SK-N-SH (cell line): ENCODE results near the gene HEATR3. TPM values are rescaled to one million over a fixed set of nuclear protein-coding genes. Genes with fewer than 3 reads are reported as not detected.
A peak's percentile ranks its signal among the peaks of the same experiment; 100 is the strongest.

Source experiments
- CTCF ChIA-PET: fragments of 300-600, 350-600 bp; formaldehyde crosslinking; extraction: SDS; loops from one replicate; lab custom pipeline; 2021; lab: Yijun Ruan, JAX
- POLR2A ChIA-PET: fragments of 350-600 bp; sonication (Branson Sonifier 250); formaldehyde crosslinking; extraction: SDS; loops from one replicate; lab custom pipeline; 2020; ENCODE audit warnings: antibody characterized with exemption, inconsistent platforms; lab: Yijun Ruan, JAX
- DNase-seq: peaks from one replicate; pipeline ENCODE4 v3.0.0; 2012
- H2AFZ ChIP-seq: fragments of 200-600 bp; sonication (generic); 2 replicates; pipeline ENCODE4 v1.8.1; 2016; ENCODE audit warnings: antibody characterized with exemption, mild to moderate bottlenecking, low read depth
- H3F3A ChIP-seq: fragments of 200-600 bp; sonication (generic); replicated peaks from 2 replicates; pipeline ENCODE3; 2016; ENCODE audit warnings: antibody characterized with exemption, mild to moderate bottlenecking; ENCODE audit not compliant: insufficient read depth
- H3K27ac ChIP-seq, 2 experiments: fragments of 200-500 bp in 1 of 2; fragments of 200-600 bp in 1 of 2; sonication (Bioruptor generic) in 1 of 2; sonication (generic), shearing (Covaris generic) in 1 of 2; 2 replicates each; pipeline versions ENCODE4 v1.5.1 to v1.6.1; 2014 to 2016; ENCODE audit warnings: low read depth in 2 of 2, inconsistent platforms in 1 of 2, low read length in 1 of 2, mild to moderate bottlenecking in 1 of 2, mixed read lengths in 1 of 2
- H3K27me3 ChIP-seq: fragments of 200-600 bp; sonication (generic), shearing (Covaris generic); 2 replicates; pipeline ENCODE4 v1.6.1; 2016; ENCODE audit warnings: mixed run types; ENCODE audit not compliant: insufficient read depth
- H3K36me3 ChIP-seq, 2 experiments: fragments of 200-500 bp in 1 of 2; fragments of 200-600 bp in 1 of 2; sonication (Bioruptor generic) in 1 of 2; sonication (generic) in 1 of 2; replicated peaks in 1 of 2; 2 replicates each; pipeline versions ENCODE3 to v1.5.1; 2014 to 2016; ENCODE audit warnings: low read length in 1 of 2, mild to moderate bottlenecking in 1 of 2; ENCODE audit not compliant: insufficient read depth in 2 of 2, control insufficient read depth in 1 of 2
- H3K4me1 ChIP-seq, 2 experiments: fragments of 200-500 bp in 1 of 2; fragments of 200-600 bp in 1 of 2; sonication (Bioruptor generic) in 1 of 2; sonication (generic), shearing (Covaris generic) in 1 of 2; 2 replicates each; pipeline versions ENCODE4 v1.5.1 to v1.6.1; 2014 to 2016; ENCODE audit warnings: low read depth in 1 of 2, low read length in 1 of 2, mixed run types in 1 of 2; ENCODE audit not compliant: insufficient read depth in 2 of 2, control insufficient read depth in 1 of 2
- H3K4me2 ChIP-seq: fragments of 200-600 bp; sonication (generic), shearing (Covaris generic); 2 replicates; pipeline ENCODE4 v1.6.1; 2017; ENCODE audit warnings: mixed run types
- H3K4me3 ChIP-seq, 2 experiments: fragments of 200-500 bp in 1 of 2; fragments of 200-600 bp in 1 of 2; sonication (Bioruptor generic) in 1 of 2; sonication (generic), shearing (Covaris generic) in 1 of 2; 2 replicates each; pipeline versions ENCODE4 v1.5.1 to v1.8.1; 2014 to 2016; ENCODE audit warnings: low read depth in 2 of 2, inconsistent platforms in 1 of 2, low read length in 1 of 2, mild to moderate bottlenecking in 1 of 2, mixed read lengths in 1 of 2, moderate library complexity in 1 of 2
- H3K79me2 ChIP-seq: fragments of 200-600 bp; sonication (generic); 2 replicates; pipeline ENCODE4 v1.8.1; 2017; ENCODE audit warnings: mild to moderate bottlenecking; ENCODE audit not compliant: insufficient read depth
- H3K9ac ChIP-seq: fragments of 200-600 bp; sonication (generic); 2 replicates; pipeline ENCODE4 v1.6.1; 2017; ENCODE audit warnings: mixed run types
- H3K9me2 ChIP-seq: fragments of 200-600 bp; sonication (generic); 2 replicates; pipeline ENCODE4 v1.6.1; 2017; ENCODE audit warnings: mixed run types
- H3K9me3 ChIP-seq: fragments of 200-600 bp; sonication (generic); 2 replicates; pipeline ENCODE4 v1.6.1; 2017; ENCODE audit warnings: mixed run types, mild to moderate bottlenecking, moderate library complexity
- H4K20me1 ChIP-seq: fragments of 200-600 bp; sonication (generic); 2 replicates; pipeline ENCODE4 v1.6.1; 2017; ENCODE audit warnings: mild to moderate bottlenecking, mixed run types; ENCODE audit not compliant: insufficient read depth
- CHD2 ChIP-seq: fragments of 150-350 bp; IDR thresholded peaks from 2 replicates; pipeline ENCODE4 v1.6.1; 2018; ENCODE audit warnings: low read length; ENCODE audit not compliant: partially characterized antibody
- ELF1 ChIP-seq: IDR thresholded peaks from 2 replicates; pipeline ENCODE4 v1.4.0; 2012
- EP300 ChIP-seq, 2 experiments: IDR thresholded peaks; 2 replicates each; pipeline versions ENCODE4 v1.4.0 to v1.6.1; 2012; ENCODE audit warnings: borderline replicate concordance in 1 of 2, low read depth in 1 of 2, low read length in 1 of 2
- EZH2phosphoT487 ChIP-seq: fragments of 200-600 bp; sonication (generic); IDR thresholded peaks from 2 replicates; pipeline ENCODE4 v1.6.1; 2017; ENCODE audit warnings: low read depth, mixed run types, mild to moderate bottlenecking, antibody characterized with exemption, moderate library complexity, borderline replicate concordance
- FOSL2 ChIP-seq: IDR thresholded peaks from 2 replicates; pipeline ENCODE4 v1.4.0; 2012; ENCODE audit warnings: low read depth, mild to moderate bottlenecking, moderate library complexity, borderline replicate concordance
- GABPA ChIP-seq: IDR thresholded peaks from 2 replicates; pipeline ENCODE4 v1.4.0; 2012; ENCODE audit warnings: low read depth, mild to moderate bottlenecking
- GATA2 ChIP-seq: sonication (generic); formaldehyde crosslinking; IDR thresholded peaks from 2 replicates; pipeline ENCODE4 v1.5.0; 2020; ENCODE audit warnings: mild to moderate bottlenecking, missing genetic modification reagents
- JUND ChIP-seq: IDR thresholded peaks from 2 replicates; pipeline ENCODE4 v1.4.0; 2012
- MXI1 ChIP-seq: IDR thresholded peaks from 2 replicates; pipeline ENCODE4 v1.6.1; 2012; ENCODE audit warnings: mild to moderate bottlenecking, low read depth, low read length, improper control_type of control experiment
- POLR2AphosphoS5 ChIP-seq: IDR thresholded peaks from 2 replicates; pipeline ENCODE4 v1.6.1; 2012; ENCODE audit warnings: low read depth, low read length
- RAD21 ChIP-seq: IDR thresholded peaks from 2 replicates; pipeline ENCODE4 v1.6.1; 2012; ENCODE audit warnings: mild to moderate bottlenecking, low read length
- RXRA ChIP-seq: IDR thresholded peaks from 2 replicates; pipeline ENCODE4 v1.4.0; 2012; ENCODE audit warnings: low read depth, mild to moderate bottlenecking, borderline replicate concordance
- SIN3A ChIP-seq: IDR thresholded peaks from 2 replicates; pipeline ENCODE4 v1.6.1; 2012; ENCODE audit warnings: low read depth, mild to moderate bottlenecking, low read length, moderate library complexity, borderline replicate concordance
- SMC3 ChIP-seq: IDR thresholded peaks from 2 replicates; pipeline ENCODE4 v1.6.1; 2012; ENCODE audit warnings: low read depth, low read length, improper control_type of control experiment
- TAF1 ChIP-seq: IDR thresholded peaks from 2 replicates; pipeline ENCODE4 v1.6.1; 2012; ENCODE audit warnings: low read depth, mild to moderate bottlenecking, low read length, moderate library complexity, borderline replicate concordance
- TCF12 ChIP-seq: IDR thresholded peaks from 2 replicates; pipeline ENCODE4 v1.4.0; 2012
- YY1 ChIP-seq: IDR thresholded peaks from 2 replicates; pipeline ENCODE4 v1.4.0; 2012; ENCODE audit warnings: low read depth, mild to moderate bottlenecking
- WGBS: methylation state at CpG from one replicate; pipeline ENCODE4 v1.1.6; 2017; ENCODE audit warnings: low lambda C conversion rate; 5-methylcytosine and 5-hydroxymethylcytosine counted together
- polyA plus RNA-seq, 3 experiments: library from polyadenylated mRNA; depleted of rRNA; stranded (reverse); fragments of >200 nt; gene quantifications; 2 replicates each; pipeline ENCODE4 v1.2.3, GENCODE V29; 2012
- TF ChIP-seq, protein P1 (sequence below): IDR thresholded peaks from 2 replicates; pipeline ENCODE4 v1.4.0; 2012; ENCODE audit warnings: low read depth, borderline replicate concordance
- TF ChIP-seq, protein P2 (sequence below): fragments of 150-350 bp; IDR thresholded peaks from 2 replicates; pipeline ENCODE4 v1.6.1; 2017; ENCODE audit warnings: antibody characterized with exemption, low read length, low read depth, borderline replicate concordance
- TF ChIP-seq, protein P3 (sequence below): IDR thresholded peaks from 2 replicates; pipeline ENCODE4 v1.4.0; 2012; ENCODE audit warnings: low read depth
- TF ChIP-seq, protein P4 (sequence below): IDR thresholded peaks from 2 replicates; pipeline ENCODE4 v1.6.1; 2012; ENCODE audit warnings: mild to moderate bottlenecking, low read depth, low read length, moderate library complexity

The HEATR3 gene
- polyA plus RNA-seq, 1 of the 3 experiments (the other 2 are of a cell fraction) = 10.1 TPM

DNA sequence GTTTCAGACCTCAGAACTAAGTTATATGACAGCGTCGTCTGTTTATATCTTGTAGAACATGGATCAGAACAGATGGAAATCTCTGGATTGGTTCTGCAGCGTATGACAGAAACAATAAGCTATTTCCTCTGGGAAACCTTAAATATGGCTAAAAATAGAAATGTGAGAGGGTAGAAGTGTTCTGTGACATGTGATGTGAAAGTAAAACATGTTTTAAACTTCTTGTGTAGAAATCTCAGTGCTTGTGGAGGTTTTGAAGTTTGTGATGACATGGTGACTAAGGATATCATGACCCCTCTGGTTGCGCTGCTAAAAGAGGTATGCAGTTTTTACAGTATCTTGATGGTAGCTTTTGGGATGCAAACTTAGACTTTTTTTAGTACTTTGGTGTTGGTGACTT, 2.8 kb downstream of the HEATR3 start:
- peak overlapping the region; percentile 100; the same call in 1 of the 2 replicates for H3K4me2 ChIP-seq
- 0 out of 2 replicates have a peak, but pooled peaks cover 4% of the 10 kb centered on the region for H4K20me1 ChIP-seq
- ChIA-PET POLR2A (interaction anchor here (1.2 kb wide), 1 partner anchor 142 kb away, joined by 3 read pairs; no protein-coding TSS in a partner anchor), CTCF (interaction anchor here (1.0 to 6.1 kb wide), 5 partner anchors 9 to 288 kb away, joined by 3 to 88 read pairs (median 7); partner anchors contain the start of gene CNEP1R1)
- DNase-seq = no peak
- H3K27me3 ChIP-seq = no peaks in the 10 kb centered on the region
- H3K9ac ChIP-seq = peak overlapping the region; percentile 18; the same call in 1 of the 2 replicates
- no peaks in the 10 kb centered on the region for H3K9me3 ChIP-seq
- peaks cover 12 to 20% of the 10 kb centered on the region in 2 experiments; a peak in 3 of 4 replicates for H3K4me1 ChIP-seq
- H3K27ac ChIP-seq = peak overlapping the region in 1 of 2 experiments; percentile 28; a peak in 1 of 4 replicates
- H2AFZ ChIP-seq = no peak overlapping the region
- no peaks in the 10 kb centered on the region for H3K9me2 ChIP-seq
- peak overlapping the region in 1 of 2 experiments; percentile 18; a peak in 1 of 4 replicates for H3K4me3 ChIP-seq
- peaks cover 23 to 36% of the 10 kb centered on the region in 2 experiments for H3K36me3 ChIP-seq
- H3F3A ChIP-seq = no peaks in the 10 kb centered on the region
- H3K79me2 ChIP-seq = peaks cover 41% of the 10 kb centered on the region
- TF ChIP-seq MXI1 = no peak
- TF ChIP-seq SMC3 = no peak
- no peak for TF ChIP-seq YY1
- TF ChIP-seq RAD21 = no peak
- no peak for TF ChIP-seq POLR2AphosphoS5
- 90% methylated on average over 4 of the region's 4 CpGs for WGBS

DNA sequence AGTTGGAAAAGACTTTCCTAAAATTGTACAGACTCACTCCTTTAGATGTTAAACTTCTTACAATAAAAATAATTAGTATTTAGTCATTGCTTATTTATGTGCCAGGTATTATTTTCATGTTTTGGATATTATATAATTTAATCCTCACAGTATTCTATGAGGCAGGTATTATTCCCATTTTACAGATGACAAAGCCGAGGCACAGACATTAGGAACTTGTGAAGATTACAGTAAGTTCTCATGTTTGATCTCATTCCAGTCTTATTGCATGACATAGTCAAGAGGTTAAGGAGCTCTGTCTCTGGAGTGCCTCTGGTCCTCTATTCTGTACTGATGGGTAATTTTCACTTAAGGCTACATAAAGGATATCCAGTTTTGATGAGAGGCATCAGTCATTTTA, 3.3 kb downstream of the HEATR3 start:
- CTCF ChIA-PET = interaction anchor here (1.0 to 6.1 kb wide), 4 partner anchors 9 to 286 kb away, joined by 3 to 88 read pairs (median 14); partner anchors contain the start of gene CNEP1R1
- POLR2A ChIA-PET = no interaction called here
- H3K79me2 ChIP-seq = peaks cover 41% of the 10 kb centered on the region

More for the DNA sequence above, 3.3 kb downstream of the HEATR3 start:
- Histone ChIP-seq H3K4me1 (peaks cover 12 to 20% of the 10 kb centered on the region in 2 experiments; a peak in 3 of 4 replicates), H3K27ac (peak overlapping the region in 1 of 2 experiments; percentile 28; a peak in 1 of 4 replicates), H3K4me3 (no peak overlapping the region), H4K20me1 (0 out of 2 replicates have a peak, but pooled peaks cover 4% of the 10 kb centered on the region), H3K9ac (no peak overlapping the region), H3K9me3 (no peaks in the 10 kb centered on the region), H2AFZ (no peak overlapping the region), H3K9me2 (no peaks in the 10 kb centered on the region), H3K27me3 (no peaks in the 10 kb centered on the region), H3F3A (no peaks in the 10 kb centered on the region), H3K36me3 (peaks cover 25 to 36% of the 10 kb centered on the region in 2 experiments), H3K4me2 (no peak overlapping the region)
- WGBS = 85% methylated on average over 1 of the region's 1 CpG
- no peak for DNase-seq
- TF ChIP-seq POLR2AphosphoS5 (no peak), RXRA (no peak), RAD21 (no peak), EP300 (IDR thresholded peaks at IDR 0.05; ENCODE audit: borderline replicate concordance in 1 of 2, low read depth in 1 of 2, low read length in 1 of 2) (no peak), MXI1 (no peak), SMC3 (no peak), GABPA (no peak), TCF12 (no peak), FOSL2 (no peak), EZH2phosphoT487 (no peak), TAF1 (no peak), ELF1 (no peak), CHD2 (no peak), JUND (no peak), SIN3A (no peak), GATA2 (CRISPR knock-in tag) (no peak)
- TF ChIP-seq, protein P1, sequence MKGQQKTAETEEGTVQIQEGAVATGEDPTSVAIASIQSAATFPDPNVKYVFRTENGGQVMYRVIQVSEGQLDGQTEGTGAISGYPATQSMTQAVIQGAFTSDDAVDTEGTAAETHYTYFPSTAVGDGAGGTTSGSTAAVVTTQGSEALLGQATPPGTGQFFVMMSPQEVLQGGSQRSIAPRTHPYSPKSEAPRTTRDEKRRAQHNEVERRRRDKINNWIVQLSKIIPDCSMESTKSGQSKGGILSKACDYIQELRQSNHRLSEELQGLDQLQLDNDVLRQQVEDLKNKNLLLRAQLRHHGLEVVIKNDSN = no peak
- TF ChIP-seq, protein P2, sequence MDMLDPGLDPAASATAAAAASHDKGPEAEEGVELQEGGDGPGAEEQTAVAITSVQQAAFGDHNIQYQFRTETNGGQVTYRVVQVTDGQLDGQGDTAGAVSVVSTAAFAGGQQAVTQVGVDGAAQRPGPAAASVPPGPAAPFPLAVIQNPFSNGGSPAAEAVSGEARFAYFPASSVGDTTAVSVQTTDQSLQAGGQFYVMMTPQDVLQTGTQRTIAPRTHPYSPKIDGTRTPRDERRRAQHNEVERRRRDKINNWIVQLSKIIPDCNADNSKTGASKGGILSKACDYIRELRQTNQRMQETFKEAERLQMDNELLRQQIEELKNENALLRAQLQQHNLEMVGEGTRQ = no peak
- TF ChIP-seq, protein P3, sequence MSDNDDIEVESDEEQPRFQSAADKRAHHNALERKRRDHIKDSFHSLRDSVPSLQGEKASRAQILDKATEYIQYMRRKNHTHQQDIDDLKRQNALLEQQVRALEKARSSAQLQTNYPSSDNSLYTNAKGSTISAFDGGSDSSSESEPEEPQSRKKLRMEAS = no peak
- TF ChIP-seq, protein P4, sequence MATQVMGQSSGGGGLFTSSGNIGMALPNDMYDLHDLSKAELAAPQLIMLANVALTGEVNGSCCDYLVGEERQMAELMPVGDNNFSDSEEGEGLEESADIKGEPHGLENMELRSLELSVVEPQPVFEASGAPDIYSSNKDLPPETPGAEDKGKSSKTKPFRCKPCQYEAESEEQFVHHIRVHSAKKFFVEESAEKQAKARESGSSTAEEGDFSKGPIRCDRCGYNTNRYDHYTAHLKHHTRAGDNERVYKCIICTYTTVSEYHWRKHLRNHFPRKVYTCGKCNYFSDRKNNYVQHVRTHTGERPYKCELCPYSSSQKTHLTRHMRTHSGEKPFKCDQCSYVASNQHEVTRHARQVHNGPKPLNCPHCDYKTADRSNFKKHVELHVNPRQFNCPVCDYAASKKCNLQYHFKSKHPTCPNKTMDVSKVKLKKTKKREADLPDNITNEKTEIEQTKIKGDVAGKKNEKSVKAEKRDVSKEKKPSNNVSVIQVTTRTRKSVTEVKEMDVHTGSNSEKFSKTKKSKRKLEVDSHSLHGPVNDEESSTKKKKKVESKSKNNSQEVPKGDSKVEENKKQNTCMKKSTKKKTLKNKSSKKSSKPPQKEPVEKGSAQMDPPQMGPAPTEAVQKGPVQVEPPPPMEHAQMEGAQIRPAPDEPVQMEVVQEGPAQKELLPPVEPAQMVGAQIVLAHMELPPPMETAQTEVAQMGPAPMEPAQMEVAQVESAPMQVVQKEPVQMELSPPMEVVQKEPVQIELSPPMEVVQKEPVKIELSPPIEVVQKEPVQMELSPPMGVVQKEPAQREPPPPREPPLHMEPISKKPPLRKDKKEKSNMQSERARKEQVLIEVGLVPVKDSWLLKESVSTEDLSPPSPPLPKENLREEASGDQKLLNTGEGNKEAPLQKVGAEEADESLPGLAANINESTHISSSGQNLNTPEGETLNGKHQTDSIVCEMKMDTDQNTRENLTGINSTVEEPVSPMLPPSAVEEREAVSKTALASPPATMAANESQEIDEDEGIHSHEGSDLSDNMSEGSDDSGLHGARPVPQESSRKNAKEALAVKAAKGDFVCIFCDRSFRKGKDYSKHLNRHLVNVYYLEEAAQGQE = no peak
